Type B pancreatic cell (in vitro differentiated cells): ENCODE results near the gene TNRC6C. TPM values are rescaled to one million over a fixed set of nuclear protein-coding genes. Genes with fewer than 3 reads are reported as not detected.

Source experiments
- DNase-seq: peaks from one replicate; pipeline ENCODE4 v3.0.0; 2021; ENCODE audit warnings: mixed read lengths; ENCODE audit not compliant: unreplicated experiment; ENCODE audit errors: extremely low spot score
- H3K27ac Mint-ChIP-seq: 2 replicates; pipeline ENCODE4 v1.8.0; 2021; ENCODE audit warnings: mild to moderate bottlenecking, mixed read lengths
- H3K27me3 Mint-ChIP-seq: 2 replicates; pipeline ENCODE4 v1.8.0; 2021; ENCODE audit warnings: mixed read lengths
- H3K36me3 Mint-ChIP-seq: 2 replicates; pipeline ENCODE4 v1.8.0; 2021; ENCODE audit warnings: mixed read lengths
- H3K4me1 Mint-ChIP-seq: one replicate; pipeline ENCODE4 v1.8.0; 2021; ENCODE audit warnings: mixed read lengths; ENCODE audit not compliant: unreplicated experiment
- H3K4me3 Mint-ChIP-seq: 2 replicates; pipeline ENCODE4 v1.8.0; 2021; ENCODE audit warnings: mild to moderate bottlenecking, mixed read lengths
- H3K9me3 Mint-ChIP-seq: 2 replicates; pipeline ENCODE4 v1.8.0; 2021; ENCODE audit warnings: mixed read lengths
- CTCF ChIP-seq: fragments of 200-600 bp; sonication (generic); conservative IDR thresholded peaks from 2 replicates; pipeline ENCODE4 v1.5.0; 2021; ENCODE audit warnings: antibody characterized with exemption, mild to moderate bottlenecking
- total RNA-seq: library from RNA; stranded (reverse); gene quantifications from 2 replicates; pipeline ENCODE4 v1.2.1, GENCODE V29; 2021; ENCODE audit warnings: low replicate concordance

Gene TNRC6C
- total RNA-seq, 1 donor from 2014 or later = 36.7 TPM

- no peak overlapping the region for H3K4me3 Mint-ChIP-seq
- no peaks in the 10 kb centered on the region for H3K27me3 Mint-ChIP-seq
- H3K4me1 Mint-ChIP-seq = peaks cover 4% of the 10 kb centered on the region
- DNase-seq = no peak
- TF ChIP-seq CTCF = no peak
- no peak overlapping the region for H3K27ac Mint-ChIP-seq
- H3K9me3 Mint-ChIP-seq = no peaks in the 10 kb centered on the region
- no peaks in the 10 kb centered on the region for H3K36me3 Mint-ChIP-seq
Observed at GRCh38 chr17:78020717-78021108, 62.2 kb downstream of the TNRC6C start.

- H3K4me3 Mint-ChIP-seq = no peak overlapping the region
- no peaks in the 10 kb centered on the region for H3K36me3 Mint-ChIP-seq
- H3K4me1 Mint-ChIP-seq = peaks cover 4% of the 10 kb centered on the region
- no peak overlapping the region for H3K27ac Mint-ChIP-seq
- no peak for DNase-seq
- TF ChIP-seq CTCF = no peak
- H3K27me3 Mint-ChIP-seq = no peaks in the 10 kb centered on the region
- H3K9me3 Mint-ChIP-seq = no peaks in the 10 kb centered on the region
Observed at GRCh38 chr17:78022425-78022824, 63.9 kb downstream of the TNRC6C start.

- H3K4me1 Mint-ChIP-seq = peaks cover 4% of the 10 kb centered on the region
- no peak overlapping the region for H3K27ac Mint-ChIP-seq
- H3K36me3 Mint-ChIP-seq = no peaks in the 10 kb centered on the region
- no peak for TF ChIP-seq CTCF
- H3K4me3 Mint-ChIP-seq = no peak overlapping the region
- no peaks in the 10 kb centered on the region for H3K27me3 Mint-ChIP-seq
- DNase-seq = no peak
- no peaks in the 10 kb centered on the region for H3K9me3 Mint-ChIP-seq
Observed at GRCh38 chr17:78023042-78023441, 64.5 kb downstream of the TNRC6C start.

GRCh38 chr17:78026381-78026780, 67.9 kb downstream of the TNRC6C start:
- no peak for DNase-seq

GRCh38 chr17:78027121-78027520, 68.6 kb downstream of the TNRC6C start:
- H3K4me3 Mint-ChIP-seq = no peak overlapping the region
- no peaks in the 10 kb centered on the region for H3K36me3 Mint-ChIP-seq
- no peak overlapping the region for H3K27ac Mint-ChIP-seq
- DNase-seq = no peak
- H3K9me3 Mint-ChIP-seq = no peaks in the 10 kb centered on the region
- TF ChIP-seq CTCF = no peak
- H3K27me3 Mint-ChIP-seq = no peaks in the 10 kb centered on the region
- no peaks in the 10 kb centered on the region for H3K4me1 Mint-ChIP-seq

More at GRCh38 chr17:78026381-78026780, 67.9 kb downstream of the TNRC6C start:
- Mint-ChIP-seq H3K36me3 (no peaks in the 10 kb centered on the region), H3K27me3 (no peaks in the 10 kb centered on the region), H3K4me3 (no peak overlapping the region), H3K9me3 (no peaks in the 10 kb centered on the region), H3K4me1 (no peaks in the 10 kb centered on the region), H3K27ac (no peak overlapping the region)
- TF ChIP-seq CTCF = no peak

- Mint-ChIP-seq H3K27me3 (no peaks in the 10 kb centered on the region), H3K36me3 (peaks cover 7% of the 10 kb centered on the region), H3K9me3 (no peaks in the 10 kb centered on the region), H3K4me3 (no peak overlapping the region), H3K4me1 (no peaks in the 10 kb centered on the region), H3K27ac (no peak overlapping the region)
- no peak for TF ChIP-seq CTCF
- DNase-seq = no peak
Observed at GRCh38 chr17:78029697-78030096, 71.2 kb downstream of the TNRC6C start.
